Ecto neural progenitor cell (in vitro differentiated cells): ENCODE measurements around the gene OXGR1.
A peak's percentile ranks its signal among the peaks of the same experiment; 100 is the strongest.
"Not testable (repeated sequence)": the region's sequence is repeated elsewhere in the genome, so short reads cannot be mapped to it uniquely, and the experiment has no call there.

Source experiments
- DNase-seq: peaks from one replicate; pipeline ENCODE4 v3.0.0-alpha.2; 2018; ENCODE audit warnings: low spot score

OXGR1 gene

DNA sequence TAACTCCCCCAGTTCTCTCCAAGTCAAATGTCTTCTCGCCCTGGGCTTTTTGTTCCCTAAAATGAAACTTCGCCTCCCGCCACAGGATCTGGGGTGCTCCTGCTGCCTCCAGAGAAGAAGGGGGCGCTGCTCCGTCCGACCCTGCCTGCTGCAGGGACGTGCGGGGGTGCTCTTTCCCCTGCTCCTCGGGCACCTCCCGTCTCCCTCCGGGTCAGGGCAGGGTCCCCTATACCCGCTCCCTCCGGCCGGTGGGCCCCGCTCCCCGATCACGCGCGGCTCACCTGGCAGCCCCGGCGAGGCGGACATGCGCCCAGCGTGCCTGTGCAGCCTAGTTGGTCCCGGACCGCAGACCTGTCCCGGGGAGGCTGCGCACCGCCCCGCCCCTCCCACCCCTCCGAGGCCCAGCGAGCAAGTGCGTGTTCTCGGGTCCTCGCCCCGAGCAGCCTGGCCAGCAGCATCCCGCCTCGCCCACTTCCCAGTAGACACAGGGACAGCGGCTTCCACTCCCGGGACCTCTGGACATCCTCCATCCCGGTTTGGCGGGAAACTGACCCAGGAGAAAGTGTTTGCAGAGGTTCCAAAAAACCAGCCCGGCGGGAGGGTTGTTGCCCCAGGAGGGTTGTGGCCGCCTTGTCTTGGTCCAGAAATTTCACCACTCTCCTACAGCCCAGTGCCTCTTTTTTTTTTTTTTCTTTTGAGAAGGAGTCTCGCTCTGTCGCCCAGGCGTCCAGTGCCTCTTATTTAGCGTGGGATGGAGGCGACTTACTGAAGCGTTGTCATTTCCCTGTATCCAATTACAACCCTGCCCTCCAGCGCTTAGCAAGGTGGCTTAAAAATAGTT, at the start of gene OXGR1:
TSS of gene OXGR1 (minus strand) at position 460 of the 841 bp plus-strand sequence. CDS start 6,717 bp downstream, outside the sequence.
- DNase-seq, result peak; percentile 65

DNA sequence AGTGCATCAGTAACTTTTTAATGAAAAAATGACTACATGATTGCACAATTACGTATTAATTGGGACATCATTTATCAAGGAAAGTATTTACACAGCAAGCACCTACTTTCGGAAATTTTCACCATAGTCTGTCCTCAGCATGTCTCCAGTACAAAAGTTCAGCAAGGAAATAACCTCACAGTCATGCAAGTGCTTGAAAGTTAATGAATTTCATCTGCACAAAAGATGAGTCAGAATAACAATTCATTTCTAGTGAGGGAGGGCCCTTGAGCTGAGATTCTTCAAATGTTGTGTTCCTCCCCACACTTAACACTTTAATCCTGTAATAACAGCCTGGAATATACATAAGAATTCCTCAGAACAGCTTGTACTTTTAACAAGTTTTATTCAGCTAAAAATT, 49.0 kb upstream of the OXGR1 start:
- DNase-seq, result no peak

DNA sequence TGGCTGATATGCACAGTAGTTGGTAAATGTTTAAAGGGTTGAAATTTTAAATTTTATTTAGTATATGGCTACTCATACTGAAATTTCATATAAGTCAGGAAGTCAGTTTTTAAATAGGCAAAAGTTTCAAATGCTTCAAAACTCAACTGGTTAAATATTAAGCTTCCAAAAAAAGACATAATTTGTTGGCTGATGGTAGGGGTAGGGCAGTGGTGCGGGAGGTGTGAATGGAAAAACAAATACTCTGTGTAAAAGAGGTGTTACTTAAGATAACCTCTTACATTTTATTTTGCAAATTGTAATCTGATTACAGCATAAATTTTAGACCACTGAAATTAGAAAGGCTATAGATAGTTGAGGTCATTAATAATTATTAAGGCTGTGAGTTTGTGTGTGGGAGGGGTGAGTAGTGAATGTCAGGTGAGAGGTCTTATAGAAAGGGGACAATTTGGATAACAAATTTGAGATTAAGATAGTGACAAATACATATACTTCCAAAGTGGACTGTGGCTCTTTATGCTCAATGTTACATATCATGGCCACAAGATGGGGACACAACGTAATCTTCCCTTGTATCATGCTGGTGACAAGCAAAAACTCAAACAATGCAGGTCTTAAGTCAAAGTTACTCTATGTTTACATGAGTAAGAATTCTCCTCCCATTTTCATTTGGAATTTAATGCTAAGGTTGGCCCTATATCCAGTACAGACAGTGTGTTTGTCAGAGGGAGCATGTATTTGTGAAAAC, 36.6 kb upstream of the OXGR1 start:
- DNase-seq, result no peak

DNA sequence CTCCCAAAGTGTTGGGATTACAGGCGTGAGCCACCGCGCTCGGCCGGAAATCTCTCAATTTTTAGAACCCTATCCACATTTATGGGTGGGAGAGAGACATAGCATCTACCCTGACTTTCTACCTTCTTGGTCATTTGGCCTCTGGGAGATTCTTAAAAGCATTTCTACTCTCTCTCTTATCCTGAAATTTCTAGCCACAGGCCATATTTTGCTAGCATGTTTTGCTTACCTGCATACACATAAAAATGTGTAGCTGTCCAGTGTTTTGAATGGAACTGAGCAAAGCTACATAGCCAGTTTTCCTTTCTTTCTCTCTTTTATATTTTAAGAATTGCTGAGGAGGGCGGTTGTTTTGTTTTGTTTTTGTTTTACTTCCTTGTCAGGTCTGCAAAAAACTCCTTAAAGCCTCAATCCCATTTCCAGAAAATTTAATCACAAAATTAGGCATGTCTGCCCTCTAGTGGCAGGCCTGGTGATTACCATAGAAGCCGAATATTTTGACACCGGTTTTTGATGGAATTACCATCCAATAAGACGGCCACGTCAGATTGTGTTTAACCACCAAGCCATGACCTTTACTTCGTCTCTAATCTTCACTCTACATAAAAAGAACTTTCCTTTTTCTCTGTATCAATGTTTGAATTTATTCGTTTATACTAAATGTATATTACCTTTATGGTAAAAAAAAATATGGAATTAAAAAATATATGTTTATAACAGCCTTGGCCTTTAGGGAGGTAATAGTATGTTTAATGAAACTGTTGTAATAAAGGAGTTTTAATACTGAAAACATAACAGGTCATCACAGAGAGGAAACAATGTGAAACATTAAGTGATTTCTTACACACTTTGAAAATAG, 34.4 kb upstream of the OXGR1 start:
- DNase-seq, result peak; percentile 52

DNA sequence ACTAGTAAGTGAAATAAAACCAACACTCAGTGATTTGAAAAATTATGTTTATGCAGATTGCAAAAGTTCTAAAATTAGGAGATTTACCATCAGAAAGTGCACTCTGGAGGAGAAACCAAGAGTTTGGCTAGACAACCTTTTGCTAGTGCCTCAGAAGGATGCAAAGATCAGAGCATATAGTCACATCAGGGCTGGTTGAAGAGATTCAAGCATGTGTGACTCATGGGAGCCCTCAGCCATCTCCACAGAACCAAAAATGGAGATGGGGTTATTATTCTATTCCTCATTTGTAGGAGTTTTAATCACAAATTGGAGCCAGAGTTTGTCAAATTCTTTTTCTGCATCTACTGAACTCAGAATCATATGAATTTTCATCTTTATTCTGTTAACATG, 32.9 kb upstream of the OXGR1 start:
- DNase-seq, result no peak

DNA sequence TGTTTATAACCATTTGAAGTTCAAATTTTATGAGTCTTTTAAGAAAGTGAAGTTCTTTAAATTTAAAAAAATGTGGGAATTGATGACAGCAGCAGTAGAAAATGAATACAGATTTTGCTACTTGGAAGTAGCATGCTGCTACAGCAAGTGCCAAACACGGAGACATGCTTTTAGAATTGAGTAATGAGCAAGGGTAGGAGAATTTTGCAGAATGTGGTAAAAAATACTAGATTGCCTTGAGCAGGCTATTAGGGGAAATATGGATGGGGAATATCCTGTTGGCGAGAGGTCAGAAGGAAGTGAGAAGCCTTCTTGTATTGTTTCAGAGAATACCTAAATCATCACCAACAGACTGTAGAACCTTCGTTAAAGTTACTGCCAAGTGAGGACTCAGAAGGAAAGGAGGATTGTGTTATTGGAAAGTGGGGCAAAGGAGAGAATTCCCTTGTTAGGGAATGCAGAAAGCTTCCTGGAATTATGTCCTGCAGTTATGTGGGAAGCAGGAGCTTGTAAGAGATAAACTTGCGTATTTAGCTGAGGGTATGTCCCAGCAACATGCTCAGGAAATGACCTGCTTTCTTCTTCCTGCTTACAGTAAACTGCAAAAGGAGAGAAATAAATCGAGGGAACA, 32.4 kb upstream of the OXGR1 start:
- DNase-seq, result no peak

DNA sequence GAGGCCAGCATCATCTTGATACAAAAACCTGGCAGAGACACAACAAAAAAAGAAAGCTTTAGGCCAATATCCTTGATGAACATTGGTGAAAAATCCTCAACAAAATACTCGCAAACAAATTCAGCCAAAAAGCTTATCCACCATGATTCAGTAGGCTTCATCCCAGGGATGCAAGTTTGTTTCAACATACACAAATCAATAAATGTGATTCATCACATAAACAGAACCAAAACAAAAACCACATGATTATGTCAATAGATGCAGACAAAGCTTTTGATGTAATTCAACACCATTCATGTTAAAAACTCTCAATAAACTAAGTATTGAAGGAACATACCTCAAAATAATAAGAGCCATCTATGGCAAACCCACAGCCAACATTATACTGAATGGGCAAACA, 29.5 kb upstream of the OXGR1 start:
- DNase-seq, result not testable (repeated sequence)

DNA sequence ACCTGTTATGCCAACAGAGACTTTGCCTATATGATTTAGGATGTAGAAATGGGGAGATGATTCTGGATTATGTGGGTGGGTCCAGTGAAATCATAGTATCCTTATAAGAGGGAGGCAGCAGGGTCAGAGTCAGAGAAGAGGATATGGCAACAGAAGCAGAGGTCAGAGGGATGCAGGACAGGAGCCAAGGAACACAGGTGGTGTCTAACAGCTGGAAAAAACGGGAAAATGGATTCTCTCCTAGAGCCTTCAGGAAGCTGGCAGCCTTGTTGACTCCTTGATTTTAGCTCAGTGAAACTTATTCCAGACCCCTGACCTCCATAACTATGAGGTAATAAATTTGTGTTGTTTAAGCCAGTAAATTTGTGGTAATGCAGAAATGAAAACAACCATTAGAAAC, 28.8 kb upstream of the OXGR1 start:
- DNase-seq, result no peak

DNA sequence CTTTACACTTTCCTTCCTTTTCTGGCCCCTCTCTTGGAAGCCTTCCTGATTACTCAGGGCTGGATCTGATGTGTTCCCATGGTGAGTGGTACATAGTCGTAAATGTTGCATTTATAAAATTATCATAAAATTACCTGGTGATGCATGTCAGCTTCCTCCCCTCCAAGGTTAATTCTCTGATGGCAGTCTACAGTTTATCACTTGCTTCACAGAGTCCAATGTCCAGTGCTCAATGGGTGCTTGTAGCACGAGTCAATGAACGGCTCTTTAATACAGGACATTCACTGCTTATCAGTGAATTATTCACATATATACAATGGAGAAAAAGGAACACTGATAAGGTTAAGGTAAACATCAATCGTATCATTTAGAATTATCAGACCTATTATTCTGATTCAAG, 27.0 kb upstream of the OXGR1 start:
- DNase-seq, result no peak

DNA sequence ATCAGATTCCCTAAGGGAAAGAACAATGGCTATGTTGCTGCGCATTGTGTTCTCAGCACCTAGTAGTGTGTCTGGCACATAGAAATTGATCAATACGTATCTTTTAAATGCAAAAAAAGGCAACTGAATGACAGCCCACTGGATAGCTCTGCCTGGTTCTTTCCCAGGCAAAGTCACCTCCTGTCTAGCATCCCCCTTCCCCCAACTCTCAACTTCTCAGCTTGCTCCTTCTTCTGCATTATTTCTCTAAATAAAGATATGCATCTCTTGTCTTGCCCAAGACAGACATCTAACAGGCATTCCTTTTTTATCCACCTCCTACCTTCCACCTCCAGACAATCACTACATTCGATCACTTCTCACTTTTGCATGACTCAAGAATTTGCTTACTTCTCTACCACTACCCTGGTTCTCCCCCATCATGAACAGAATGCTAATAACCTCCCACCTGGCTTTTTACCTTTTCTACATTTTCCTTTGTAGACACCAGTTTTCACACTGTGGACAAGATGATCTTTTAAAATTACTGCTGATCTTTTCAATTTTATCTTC, 26.5 kb upstream of the OXGR1 start:
- DNase-seq, result no peak

DNA sequence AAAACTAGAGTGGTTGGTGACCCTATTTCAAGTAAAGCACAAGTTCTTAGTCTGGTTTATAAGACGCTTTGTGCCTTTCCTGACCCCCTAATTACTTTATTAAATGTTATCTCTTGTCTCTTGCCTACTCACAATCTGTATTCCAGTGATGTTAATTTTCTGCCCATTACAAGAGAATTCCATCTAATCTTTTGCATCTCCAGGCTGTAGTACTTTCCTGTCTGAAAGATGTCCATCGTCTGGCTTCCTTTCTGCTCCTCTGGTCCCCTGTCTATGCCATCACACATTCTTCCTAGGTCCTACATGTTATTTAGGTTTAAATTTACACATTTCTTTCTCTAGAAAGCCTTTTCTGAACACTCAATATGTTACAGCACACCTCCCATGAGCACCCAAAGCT, 25.9 kb upstream of the OXGR1 start:
- no peak for DNase-seq

DNA sequence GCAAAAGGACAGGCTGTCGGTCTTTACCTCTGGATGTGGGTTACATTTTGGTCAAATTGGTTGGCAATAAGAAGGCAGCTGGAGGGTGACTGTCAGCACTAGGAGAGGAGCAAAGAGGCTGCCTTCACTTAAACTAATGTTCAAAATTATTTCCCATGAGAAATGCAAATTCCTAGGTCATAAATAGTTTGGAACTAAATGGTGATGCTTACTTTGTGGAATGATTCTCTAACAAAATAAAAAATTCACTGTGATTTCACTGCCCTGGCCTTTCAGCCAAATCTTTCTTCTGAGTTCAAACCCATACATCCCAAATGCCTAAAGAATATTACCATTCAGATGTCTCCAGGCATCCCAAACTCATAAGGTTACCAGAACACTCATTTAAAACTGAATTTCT, 25.0 kb upstream of the OXGR1 start:
- DNase-seq, result no peak

DNA sequence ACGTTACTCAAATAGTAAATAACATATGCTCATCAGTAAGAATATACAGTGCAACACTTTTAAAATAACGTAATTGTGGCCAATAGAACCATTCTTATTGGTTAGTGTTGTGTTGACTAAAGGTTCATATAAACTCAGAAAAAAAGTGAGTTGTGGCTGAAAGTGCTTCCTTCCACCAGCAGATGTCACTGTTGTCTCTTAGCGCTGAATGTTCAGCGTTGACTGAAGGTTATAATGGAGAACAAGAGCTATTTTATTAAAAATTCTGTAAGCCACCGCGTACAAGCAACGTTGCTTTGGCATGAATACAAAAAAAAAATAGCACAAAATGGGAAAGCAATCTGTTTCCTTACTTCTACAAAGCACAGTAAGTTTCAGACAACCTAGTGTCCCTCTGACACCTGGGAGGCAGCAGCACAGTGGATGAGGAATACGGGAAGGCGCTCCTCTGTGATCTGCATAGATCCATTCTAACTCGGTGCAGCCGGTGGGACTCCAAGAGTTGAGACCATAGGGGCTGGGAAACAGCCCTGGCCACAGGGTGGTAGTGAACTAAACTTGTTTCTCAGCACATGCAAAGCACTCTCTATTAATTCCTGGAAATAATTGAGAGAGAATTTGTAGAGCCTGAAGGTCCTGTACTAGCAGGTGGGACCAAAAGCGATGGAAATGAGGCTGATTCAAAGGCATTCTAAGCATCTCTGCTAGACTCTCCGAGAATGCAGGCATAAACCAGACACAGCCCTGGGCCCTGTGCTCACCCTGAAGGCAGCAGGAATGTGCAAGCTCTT, 23.9 kb upstream of the OXGR1 start:
- DNase-seq, result peak; percentile 57

DNA sequence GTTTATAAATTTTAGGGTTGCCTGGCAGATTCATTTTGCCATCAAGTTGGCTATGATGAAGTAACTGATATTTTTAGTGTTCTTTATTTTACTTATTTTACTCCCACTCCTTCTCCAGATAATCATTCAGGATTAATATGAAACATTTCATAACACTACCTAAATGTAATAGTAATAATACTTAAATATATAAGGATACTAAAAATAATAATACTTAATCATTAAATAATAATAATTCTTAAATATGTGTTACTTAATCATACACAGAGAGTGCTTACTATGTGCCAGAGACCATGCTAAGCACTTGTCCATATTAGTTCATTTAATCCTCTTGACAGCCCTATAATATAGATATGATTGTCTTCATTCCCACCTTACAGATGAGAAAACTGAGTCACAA, 23.0 kb upstream of the OXGR1 start:
- DNase-seq, result no peak

DNA sequence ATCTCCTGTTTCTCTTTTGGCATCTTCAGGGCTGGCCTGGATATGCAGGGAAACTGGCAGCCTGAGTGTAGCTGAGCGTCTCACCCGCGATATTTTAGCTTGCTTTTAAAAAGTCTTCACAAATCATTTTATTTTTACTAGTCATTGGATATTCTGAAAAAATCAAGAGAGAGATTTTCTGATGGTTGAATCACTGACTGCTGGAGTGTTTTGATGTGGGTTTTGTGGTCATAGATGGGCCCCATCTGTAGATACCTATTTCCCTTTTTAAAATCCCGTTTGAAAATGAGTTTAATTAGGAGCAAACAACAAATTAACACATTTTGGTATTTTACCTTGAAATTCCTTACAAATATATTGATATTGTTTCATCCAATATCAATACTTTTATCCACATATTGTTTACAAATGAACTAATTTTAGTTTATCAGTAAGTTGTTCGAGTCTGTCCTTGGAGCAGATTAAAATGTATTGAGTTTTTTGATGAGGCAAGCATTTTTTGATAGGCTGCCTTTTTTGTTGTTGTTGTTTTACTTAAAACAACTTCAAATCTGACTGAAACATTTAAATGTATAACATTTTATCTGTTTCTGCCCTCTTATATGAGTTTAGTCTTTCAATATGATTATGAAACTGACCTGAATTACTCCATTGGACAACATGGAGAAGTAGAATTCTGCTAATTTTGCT, 21.5 kb upstream of the OXGR1 start:
- no peak for DNase-seq

DNA sequence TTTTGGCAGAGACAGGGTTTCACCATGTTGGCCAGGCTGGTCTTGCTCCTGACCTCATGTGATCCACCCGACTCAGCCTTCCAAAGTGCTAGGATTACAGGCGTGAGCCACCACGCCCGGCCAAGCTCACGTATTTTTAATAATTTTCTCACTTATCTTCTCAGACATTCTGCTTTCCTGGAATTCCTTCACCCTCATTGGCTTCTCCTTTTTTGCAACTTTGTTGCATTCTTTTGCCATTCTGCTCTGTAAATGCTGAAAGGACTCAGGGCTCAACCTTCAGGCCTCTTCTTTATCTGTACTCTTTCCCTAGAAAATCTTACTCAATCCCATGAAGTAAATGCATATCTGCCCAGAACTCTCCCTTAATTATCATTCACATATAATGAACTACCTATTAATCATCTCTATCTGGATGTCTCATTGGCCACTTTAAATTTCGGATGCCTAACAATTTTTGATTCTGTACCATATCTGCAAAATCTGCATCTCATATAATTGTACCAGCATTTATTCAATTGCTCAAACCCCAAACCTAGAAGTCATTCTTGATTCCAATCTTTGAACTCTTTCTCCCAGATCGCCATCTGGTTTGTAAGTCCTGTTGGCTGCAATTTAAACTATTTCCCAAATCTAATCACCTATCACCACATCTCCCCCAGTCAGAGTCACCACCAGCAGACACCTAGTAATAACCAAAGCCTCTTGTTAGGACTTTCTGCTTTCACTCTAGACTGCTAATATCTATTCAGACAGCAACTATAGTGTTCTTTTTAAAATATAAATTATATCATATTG, 18.2 kb upstream of the OXGR1 start:
- DNase-seq, result no peak

DNA sequence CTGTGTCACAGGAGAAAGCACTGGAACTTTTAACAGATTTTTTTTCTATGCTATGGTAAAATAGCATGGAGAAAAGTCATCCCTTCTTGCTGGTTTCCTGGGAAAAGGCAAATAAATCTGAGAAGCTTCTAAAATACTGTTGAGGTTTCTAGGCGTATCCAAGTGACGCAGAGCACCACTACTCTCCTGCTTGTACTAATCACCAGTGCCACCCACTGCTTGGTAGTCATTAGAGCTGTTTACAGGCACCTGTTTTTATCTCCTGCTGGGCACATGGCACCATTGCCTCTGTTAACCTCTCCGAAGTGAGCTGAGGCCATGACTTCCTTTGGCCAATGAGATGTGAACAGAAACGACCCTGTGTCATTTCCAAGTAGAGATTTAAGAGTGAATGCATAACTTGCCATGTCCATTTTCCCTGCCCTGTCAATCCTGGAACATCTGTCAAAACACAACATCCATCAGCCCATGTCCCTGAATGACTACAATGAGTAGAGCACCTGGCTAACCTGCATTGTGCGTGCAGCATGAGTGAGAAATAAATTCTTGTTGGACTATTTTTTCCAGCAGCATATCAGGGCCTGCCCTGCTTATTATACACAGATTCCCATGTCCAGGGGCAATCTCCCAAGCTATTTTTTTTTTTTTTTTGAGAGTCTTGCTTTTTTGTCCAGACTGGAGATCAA, 17.3 kb upstream of the OXGR1 start:
- no peak for DNase-seq

DNA sequence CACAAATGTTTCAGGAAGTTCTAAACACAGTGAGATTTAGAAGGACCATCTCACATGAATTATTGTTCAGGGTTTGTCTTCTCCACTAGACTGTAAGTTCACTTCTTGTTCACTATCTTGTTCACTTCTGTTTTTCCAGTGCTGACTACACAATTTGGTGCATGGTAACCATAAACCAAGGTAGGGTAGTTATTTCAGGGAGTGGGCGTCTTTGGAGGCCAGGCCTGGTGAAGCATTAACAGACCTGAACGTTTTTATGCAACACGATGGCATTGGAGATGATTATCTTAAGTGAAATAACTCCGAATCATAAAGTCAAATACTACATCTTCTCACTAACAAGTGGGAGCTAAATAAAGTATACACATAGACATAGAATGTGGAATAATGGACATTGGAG, 14.4 kb upstream of the OXGR1 start:
- no peak for DNase-seq
